Ovary (tissue), 3 donors: Measurements from ENCODE around the gene CACNG5.

Experiments
- EP300 ChIP-seq: sonication (generic); formaldehyde crosslinking; IDR thresholded peaks from one replicate; pipeline ENCODE4 v1.6.1; 2017; ENCODE audit warnings: antibody characterized with exemption
- POLR2A ChIP-seq: fragments of 450-650 bp; IDR thresholded peaks from one replicate; pipeline ENCODE4 v1.6.1; 2017; ENCODE audit warnings: antibody characterized with exemption, mild to moderate bottlenecking, moderate library complexity
- TF ChIP-seq, protein P1 (sequence below), 3 donors: fragments of 450-650 bp in 2 of 3; fragments of 200-600 bp in 1 of 3; IDR thresholded peaks; one replicate each; pipeline versions ENCODE4 v1.5.1 to v1.8.0; 2016 to 2022; ENCODE audit warnings: antibody characterized with exemption in 3 of 3, mild to moderate bottlenecking in 1 of 3
- donor health status: DM: no; HTN: no; CAD: no.

DNA sequence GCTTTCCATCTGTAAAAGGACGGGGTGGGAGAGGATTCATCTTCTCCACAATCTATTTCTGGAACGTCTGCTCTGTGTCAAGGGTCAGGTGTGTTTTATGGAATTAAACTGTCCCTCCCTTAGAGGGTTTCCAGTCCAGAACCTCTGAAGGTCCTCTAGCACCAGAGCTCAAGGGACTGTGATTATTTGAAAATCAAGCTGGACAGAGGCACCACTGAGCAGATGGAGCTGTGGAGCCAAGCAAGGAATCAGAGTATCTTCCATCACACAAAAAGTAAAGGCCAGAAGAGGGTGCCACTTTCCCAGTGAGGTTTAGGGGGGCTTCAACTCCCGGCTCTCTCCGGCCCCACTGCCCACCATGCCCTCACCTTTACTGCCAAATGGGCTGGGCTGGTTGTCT lies 6.8 kb downstream of the CACNG5 start:
- TF ChIP-seq, protein P1, sequence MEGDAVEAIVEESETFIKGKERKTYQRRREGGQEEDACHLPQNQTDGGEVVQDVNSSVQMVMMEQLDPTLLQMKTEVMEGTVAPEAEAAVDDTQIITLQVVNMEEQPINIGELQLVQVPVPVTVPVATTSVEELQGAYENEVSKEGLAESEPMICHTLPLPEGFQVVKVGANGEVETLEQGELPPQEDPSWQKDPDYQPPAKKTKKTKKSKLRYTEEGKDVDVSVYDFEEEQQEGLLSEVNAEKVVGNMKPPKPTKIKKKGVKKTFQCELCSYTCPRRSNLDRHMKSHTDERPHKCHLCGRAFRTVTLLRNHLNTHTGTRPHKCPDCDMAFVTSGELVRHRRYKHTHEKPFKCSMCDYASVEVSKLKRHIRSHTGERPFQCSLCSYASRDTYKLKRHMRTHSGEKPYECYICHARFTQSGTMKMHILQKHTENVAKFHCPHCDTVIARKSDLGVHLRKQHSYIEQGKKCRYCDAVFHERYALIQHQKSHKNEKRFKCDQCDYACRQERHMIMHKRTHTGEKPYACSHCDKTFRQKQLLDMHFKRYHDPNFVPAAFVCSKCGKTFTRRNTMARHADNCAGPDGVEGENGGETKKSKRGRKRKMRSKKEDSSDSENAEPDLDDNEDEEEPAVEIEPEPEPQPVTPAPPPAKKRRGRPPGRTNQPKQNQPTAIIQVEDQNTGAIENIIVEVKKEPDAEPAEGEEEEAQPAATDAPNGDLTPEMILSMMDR (IDR thresholded peaks at IDR 0.05), result no peak
- TF ChIP-seq EP300, result no peak
- no peak for TF ChIP-seq POLR2A
